Heart right ventricle (tissue), 16 donors: ENCODE measurements around the gene MYO1H. TPM values are rescaled to one million over a fixed set of nuclear protein-coding genes. Genes with fewer than 3 reads are reported as not detected.

Experiments
- ATAC-seq, 8 donors: fragments of 200-7000 bp; cut with Tn5 transposase; one replicate each; pipeline ENCODE4 v1.9.1; 2020; ENCODE audit warnings: mild to moderate bottlenecking in 8 of 8, moderate library complexity in 8 of 8, moderate number of reproducible peaks in 1 of 8
- DNase-seq, 2 donors: peaks; one replicate each; pipeline ENCODE4 v3.0.0-alpha.2; 2020
- H3K27ac ChIP-seq, 10 donors: fragments of 200-600 bp; sonication (generic) in 2 of 10; one replicate each; pipeline versions ENCODE4 v1.5.0 to v1.8.0; 2020 to 2022; ENCODE audit warnings: mild to moderate bottlenecking in 3 of 10
- H3K27me3 ChIP-seq, 7 donors: fragments of 200-600 bp; one replicate each; pipeline ENCODE4 v1.8.0; 2021 to 2022; ENCODE audit warnings: mild to moderate bottlenecking in 2 of 7
- H3K36me3 ChIP-seq, 9 donors: fragments of 200-600 bp; sonication (generic) in 1 of 9; one replicate each; pipeline versions ENCODE4 v1.5.0 to v1.8.0; 2020 to 2022; ENCODE audit warnings: mild to moderate bottlenecking in 2 of 9
- H3K4me1 ChIP-seq, 9 donors: fragments of 200-600 bp; sonication (generic) in 1 of 9; one replicate each; pipeline versions ENCODE4 v1.5.0 to v1.8.0; 2020 to 2022; ENCODE audit warnings: mild to moderate bottlenecking in 4 of 9
- H3K4me3 ChIP-seq, 10 donors: fragments of 200-600 bp; sonication (generic) in 2 of 10; one replicate each; pipeline versions ENCODE4 v1.5.0 to v1.8.0; 2020 to 2022; ENCODE audit warnings: mild to moderate bottlenecking in 7 of 10, moderate library complexity in 2 of 10
- H3K9me3 ChIP-seq, 11 donors: fragments of 200-600 bp in 10 of 11; sonication (generic) in 2 of 11; one replicate each; pipeline versions ENCODE4 v1.5.0 to v1.8.0; 2013 to 2022; ENCODE audit warnings: mild to moderate bottlenecking in 2 of 11, control low read depth in 1 of 11, moderate library complexity in 1 of 11
- WGBS, 2 donors: extraction: QIAGEN DNeasy Blood & Tissue Kit; methylation state at CpG; one replicate each; pipeline ENCODE4 v1.1.7; 2013; ENCODE audit warnings: inconsistent platforms in 1 of 2; 5-methylcytosine and 5-hydroxymethylcytosine counted together
- intact Hi-C, 10 donors: fragments of 100-400 bp; cut with DNase I; formaldehyde crosslinking; loops; one replicate each; pipeline versions ENCODE4 v1.11.1 to v1.14.2; 2022
- polyA plus RNA-seq, 2 donors: library from polyadenylated mRNA; stranded (reverse); fragments of 200-250 nt; gene quantifications; one replicate each; pipeline ENCODE4 v1.2.3, GENCODE V29; 2013
- total RNA-seq, 10 donors: library from RNA; stranded (reverse); fragmentation: NEBNext Ultra II Directional in 3 of 10; extraction: Animal tissue kit (Norgen Biotek cat#: 25700) in 3 of 10; gene quantifications; one replicate each; pipeline versions ENCODE4 v1.2.1 to v1.2.4, GENCODE V29; 2021 to 2023
- TF ChIP-seq, protein P1 (sequence below), 9 donors: fragments of 200-600 bp; sonication (generic) in 2 of 9; IDR thresholded peaks; one replicate each; pipeline versions ENCODE4 v1.5.0 to v1.8.0; 2021 to 2022; ENCODE audit warnings: antibody characterized with exemption in 9 of 9, mild to moderate bottlenecking in 5 of 9, moderate library complexity in 1 of 9
- donor health status: Arrhythmogenic right ventricular cardiomyopathy.
- donor health status: ischemic (EF 13 %, LVEDD 7.1; RV severe dilation, severe dysfunction).
- donor health status: healthy with polysubstance abuse.
- donor health status: DM: no; HTN: yes; CAD: no.
- donor health status: DM: no; HTN: no; CAD: no.
- donor health status: ischemic (EF 25% LVEDD 6.9; RV normal size, moderate dysfunction).
- donor health status: ischemic (EF 25% LVEDD 5.7; RV mildly dilated, moderate dysfunction).
- donor health status: healthy.
- donor health status: DM: yes; HTN: yes; CAD: no.
- donor health status: Ischemic cardiomyopathy.
- donor health status: ischemic (EF 35%, LVEDD 5.7; RV mildly dilated, moderate dysfunction).
- donor health status: nonischemic (EF 11% LVEDD 7.7; RV severe dilation, severe dysfunction).
- donor health status: DM: yes; HTN: yes; CAD: no.
- donor health status: PGD.
- donor health status: ischemic (EF 29% LVEDD 5.4; RV normal size, mild dysfunction).
- donor health status: nonischemic (EF 23%, LVEDD 6.1; RV moderate dilation, normal function).

MYO1H gene
- total and polyA plus RNA-seq, 12 donors = 0.07 to 1.3 (median 0.51) TPM; not detected in 4

DNA sequence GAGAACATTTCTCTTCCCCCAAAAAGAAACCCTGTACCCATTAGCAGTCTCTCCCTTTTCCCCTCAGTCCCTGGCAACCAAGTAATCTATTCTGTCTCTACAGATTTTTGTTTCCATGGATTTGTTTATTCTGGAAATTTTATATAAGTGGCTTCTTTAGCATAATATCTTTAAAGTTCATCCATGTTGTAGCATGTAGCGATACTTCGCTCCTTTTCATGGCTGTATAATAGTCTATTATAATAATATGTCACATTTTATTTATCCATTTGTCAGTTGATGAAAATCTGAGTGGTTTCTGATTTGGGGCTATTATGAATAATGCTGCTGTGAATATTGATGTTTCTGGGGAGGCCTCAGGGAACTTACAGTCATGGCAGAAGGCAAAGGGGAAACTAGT is 12.8 kb upstream of the MYO1H start:
- no peaks in the 10 kb centered on the region for H3K4me1 ChIP-seq
- ATAC-seq (no peak), DNase-seq (no peak)
- TF ChIP-seq, protein P1, sequence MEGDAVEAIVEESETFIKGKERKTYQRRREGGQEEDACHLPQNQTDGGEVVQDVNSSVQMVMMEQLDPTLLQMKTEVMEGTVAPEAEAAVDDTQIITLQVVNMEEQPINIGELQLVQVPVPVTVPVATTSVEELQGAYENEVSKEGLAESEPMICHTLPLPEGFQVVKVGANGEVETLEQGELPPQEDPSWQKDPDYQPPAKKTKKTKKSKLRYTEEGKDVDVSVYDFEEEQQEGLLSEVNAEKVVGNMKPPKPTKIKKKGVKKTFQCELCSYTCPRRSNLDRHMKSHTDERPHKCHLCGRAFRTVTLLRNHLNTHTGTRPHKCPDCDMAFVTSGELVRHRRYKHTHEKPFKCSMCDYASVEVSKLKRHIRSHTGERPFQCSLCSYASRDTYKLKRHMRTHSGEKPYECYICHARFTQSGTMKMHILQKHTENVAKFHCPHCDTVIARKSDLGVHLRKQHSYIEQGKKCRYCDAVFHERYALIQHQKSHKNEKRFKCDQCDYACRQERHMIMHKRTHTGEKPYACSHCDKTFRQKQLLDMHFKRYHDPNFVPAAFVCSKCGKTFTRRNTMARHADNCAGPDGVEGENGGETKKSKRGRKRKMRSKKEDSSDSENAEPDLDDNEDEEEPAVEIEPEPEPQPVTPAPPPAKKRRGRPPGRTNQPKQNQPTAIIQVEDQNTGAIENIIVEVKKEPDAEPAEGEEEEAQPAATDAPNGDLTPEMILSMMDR (IDR thresholded peaks at IDR 0.05) = no peak
- H3K36me3 ChIP-seq = no peaks in the 10 kb centered on the region
- no peaks in the 10 kb centered on the region for H3K9me3 ChIP-seq
- WGBS, 2 donors = 95 to 97% methylated on average over 2 of the region's 2 CpGs
- H3K27me3 ChIP-seq = peaks cover 0 to 18% (median 0%) of the 10 kb centered on the region in 7 donors
- intact Hi-C loops = no loop called here
- no peak overlapping the region for H3K4me3 ChIP-seq
- no peak overlapping the region for H3K27ac ChIP-seq

DNA sequence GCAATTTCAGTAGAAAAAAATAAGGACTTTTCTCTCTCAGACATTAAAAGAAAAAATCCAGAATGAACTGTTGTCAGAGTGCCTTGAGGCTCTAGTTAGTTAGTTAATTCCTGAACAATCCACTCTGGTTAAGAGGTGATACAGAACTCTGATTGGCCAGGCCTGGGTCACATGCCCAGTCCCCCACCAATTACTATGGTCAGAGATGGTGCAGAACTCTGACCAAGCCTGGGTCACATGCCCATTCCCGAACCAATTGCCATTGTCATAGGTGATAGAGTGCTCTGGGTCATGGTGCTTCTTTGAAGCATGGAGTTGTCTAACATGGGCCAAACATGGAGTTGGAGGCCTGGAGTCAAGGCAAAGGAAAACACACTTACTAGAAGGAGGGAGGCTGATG is 11.1 kb upstream of the MYO1H start:
- Histone ChIP-seq H3K27ac (no peak overlapping the region), H3K4me1 (no peaks in the 10 kb centered on the region), H3K4me3 (no peak overlapping the region), H3K36me3 (no peaks in the 10 kb centered on the region), H3K27me3 (peaks cover 0 to 18% (median 0%) of the 10 kb centered on the region in 7 donors), H3K9me3 (no peaks in the 10 kb centered on the region)
- DNase-seq (no peak), ATAC-seq (no peak)
- intact Hi-C loops = no loop called here
- TF ChIP-seq, protein P1 (IDR thresholded peaks at IDR 0.05) = no peak
- WGBS, 2 donors = 84 to 91% methylated on average over 1 of the region's 1 CpG

DNA sequence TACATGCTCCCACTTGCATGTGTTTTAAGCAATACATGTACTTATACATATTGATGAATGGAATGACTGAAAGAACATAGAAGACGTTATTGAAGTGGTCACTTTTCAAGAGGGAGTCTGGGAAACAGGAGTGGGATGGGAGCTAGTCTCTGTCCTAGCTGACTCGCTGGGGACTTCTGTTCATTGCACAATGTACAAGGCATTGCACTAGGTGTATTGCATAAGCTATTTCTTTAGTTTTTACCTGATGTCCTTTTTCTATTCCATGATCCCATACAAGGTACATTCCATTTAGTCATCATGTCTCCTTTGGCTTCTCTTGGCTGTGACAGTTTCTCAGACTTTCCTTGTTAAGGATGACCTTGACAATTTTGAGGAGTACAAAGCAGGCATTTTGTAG is 4.0 kb upstream of the MYO1H start:
- Histone ChIP-seq H3K27me3 (peaks cover 0 to 6% (median 0%) of the 10 kb centered on the region in 7 donors), H3K9me3 (peaks cover 0 to 5% (median 0%) of the 10 kb centered on the region in 11 donors), H3K4me3 (no peak overlapping the region), H3K4me1 (no peaks in the 10 kb centered on the region), H3K27ac (no peak overlapping the region), H3K36me3 (no peaks in the 10 kb centered on the region)
- ATAC-seq (no peak), DNase-seq (no peak)
- intact Hi-C loops = no loop called here
- TF ChIP-seq, protein P1 (IDR thresholded peaks at IDR 0.05) = no peak
- 40 to 64% methylated on average over 2 of the region's 2 CpGs for WGBS, 2 donors

DNA sequence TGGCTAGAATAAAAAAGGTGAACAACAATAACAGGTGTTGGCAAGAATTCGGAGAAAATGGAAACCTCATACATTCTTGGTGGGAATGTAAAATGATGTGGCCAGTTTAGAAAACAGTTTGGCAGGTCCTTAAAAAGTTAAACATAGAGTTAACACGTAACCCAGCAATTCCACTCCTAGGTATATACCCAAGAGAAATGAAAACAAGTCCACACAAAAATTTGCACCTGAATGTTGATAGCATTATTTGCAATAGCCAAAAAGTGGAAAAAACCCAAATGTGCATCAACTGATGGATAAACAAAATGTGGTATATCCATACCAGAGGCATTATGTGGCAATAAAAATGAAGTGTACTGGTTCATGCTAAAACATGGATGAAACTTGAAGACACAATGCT is 2.3 kb upstream of the MYO1H start:
- peaks cover 0 to 6% (median 0%) of the 10 kb centered on the region in 7 donors for H3K27me3 ChIP-seq
- intact Hi-C loops = no loop called here
- DNase-seq (no peak), ATAC-seq (no peak)
- TF ChIP-seq, protein P1 (IDR thresholded peaks at IDR 0.05) = no peak
- H3K4me1 ChIP-seq = no peaks in the 10 kb centered on the region
- peaks cover 0 to 5% (median 0%) of the 10 kb centered on the region in 11 donors for H3K9me3 ChIP-seq
- no peak overlapping the region for H3K4me3 ChIP-seq
- H3K27ac ChIP-seq = no peak overlapping the region
- 87 to 90% methylated on average over 2 of the region's 2 CpGs for WGBS, 2 donors
- H3K36me3 ChIP-seq = no peaks in the 10 kb centered on the region
